Measurements from ENCODE around the gene HDAC9. TPM values are rescaled to one million over a fixed set of nuclear protein-coding genes. Genes with fewer than 3 reads are reported as not detected.
A peak's percentile ranks its signal among the peaks of the same experiment; 100 is the strongest.

The HDAC9 gene
- total RNA-seq, 1 experiment from 2014 or later: 2.5 TPM

DNA sequence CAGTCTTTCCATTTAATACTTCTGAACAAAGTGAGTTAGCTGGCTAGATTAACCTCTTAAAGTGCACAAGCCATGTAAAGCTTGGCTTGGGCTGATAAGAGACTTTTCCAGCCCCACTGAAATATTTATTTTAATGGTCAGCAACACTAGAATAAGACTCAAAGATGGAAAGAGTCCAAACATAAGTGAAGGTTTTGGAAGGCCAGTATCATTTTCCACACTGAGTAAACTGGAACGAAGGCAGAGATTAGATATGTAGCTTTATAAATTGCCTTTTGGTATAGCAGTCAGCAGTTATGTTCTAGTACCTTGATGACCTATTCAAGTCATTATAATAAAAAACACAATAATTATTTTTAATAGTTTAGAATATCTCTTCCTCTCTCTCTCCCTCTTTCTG lies 102.2 kb downstream of the HDAC9 start:
- Histone ChIP-seq H3K4me1 (no peaks in the 10 kb centered on the region), H3K9me3 (replicated peaks) (no peaks in the 10 kb centered on the region), H3K27ac (no peak overlapping the region), H3K4me3 (no peak overlapping the region), H3K27me3 (no peaks in the 10 kb centered on the region), H3K36me3 (no peaks in the 10 kb centered on the region)
- DNase-seq: no peak

DNA sequence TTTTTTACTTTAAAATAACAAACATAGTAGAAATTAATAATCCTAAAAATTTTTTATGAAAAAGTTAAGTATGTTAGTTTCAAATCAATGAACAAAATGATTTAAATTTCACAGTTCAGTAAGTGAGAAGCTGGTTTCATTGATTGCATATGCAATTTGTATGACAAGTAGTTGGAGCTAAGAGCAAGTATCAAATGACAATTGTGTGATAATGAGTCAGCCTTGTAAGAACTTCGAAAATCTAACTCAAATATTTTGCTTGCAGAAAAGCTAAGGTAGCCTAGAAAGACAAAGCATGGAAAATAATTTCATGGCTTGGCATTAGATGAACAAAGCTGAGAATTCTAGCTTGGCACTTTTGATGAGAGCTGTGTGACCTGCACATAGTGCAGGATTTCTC lies 111.5 kb downstream of the HDAC9 start:
- Histone ChIP-seq H3K36me3 (no peaks in the 10 kb centered on the region), H3K4me3 (no peak overlapping the region), H3K27ac (no peak overlapping the region), H3K27me3 (no peaks in the 10 kb centered on the region), H3K9me3 (replicated peaks) (no peaks in the 10 kb centered on the region), H3K4me1 (no peaks in the 10 kb centered on the region)
- no peak for DNase-seq

DNA sequence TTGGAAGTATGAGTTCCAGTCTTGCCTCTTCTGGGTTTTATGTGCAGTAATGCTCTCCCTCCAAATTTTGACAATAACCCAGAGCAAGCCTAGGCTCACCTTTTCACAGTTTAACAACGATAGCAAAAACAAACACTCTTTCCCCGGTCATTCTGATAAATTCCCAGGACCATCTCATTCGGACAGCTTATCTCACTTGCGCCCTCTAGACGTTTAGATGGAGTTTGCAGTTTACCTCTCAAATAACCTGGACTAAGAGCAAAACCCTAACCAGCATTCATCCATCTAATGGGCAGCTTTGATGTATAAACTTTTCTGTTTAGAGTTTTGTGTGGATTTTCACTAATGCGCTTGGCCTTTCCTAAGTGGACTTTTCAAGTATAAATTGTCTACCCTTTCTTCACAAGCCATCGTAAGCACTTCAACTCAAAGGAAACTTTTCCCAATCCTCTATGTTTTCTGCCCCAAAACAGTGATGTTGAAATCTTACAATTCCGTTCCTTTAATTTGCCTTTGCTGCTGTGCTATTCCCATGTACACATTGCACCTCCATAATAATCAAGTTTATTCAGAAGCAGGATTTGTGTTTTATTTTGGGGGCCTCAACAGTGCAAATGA lies 114.9 kb downstream of the HDAC9 start:
- Histone ChIP-seq H3K36me3 (no peaks in the 10 kb centered on the region), H3K9me3 (replicated peaks) (no peaks in the 10 kb centered on the region), H3K4me1 (no peaks in the 10 kb centered on the region), H3K4me3 (no peak overlapping the region), H3K27me3 (no peaks in the 10 kb centered on the region), H3K27ac (no peak overlapping the region)
- peak; percentile 31 to 72 for DNase-seq

DNA sequence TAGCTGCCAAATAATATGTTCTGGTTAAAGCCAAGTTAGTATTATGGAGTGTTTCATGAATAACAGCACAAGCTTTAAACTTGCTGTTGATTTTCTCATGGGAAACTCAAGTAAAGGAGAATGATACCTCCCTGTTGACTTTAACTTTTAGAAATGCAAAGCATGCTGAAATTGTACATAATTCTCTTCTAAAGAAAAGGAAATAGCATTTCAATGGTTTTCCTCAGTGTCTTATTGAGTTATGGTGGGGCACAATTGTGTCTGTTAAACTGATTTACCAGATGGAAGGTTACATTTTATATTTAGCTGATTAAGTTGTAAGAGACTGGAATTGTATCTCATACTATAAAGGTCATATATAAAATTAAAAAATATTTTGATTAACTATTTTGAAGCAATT lies 119.3 kb downstream of the HDAC9 start:
- H3K27ac ChIP-seq: no peak overlapping the region
- DNase-seq: no peak
- H3K27me3 ChIP-seq: no peaks in the 10 kb centered on the region
- no peaks in the 10 kb centered on the region for H3K9me3 ChIP-seq (replicated peaks)
- no peaks in the 10 kb centered on the region for H3K4me1 ChIP-seq
- no peak overlapping the region for H3K4me3 ChIP-seq
- H3K36me3 ChIP-seq: no peaks in the 10 kb centered on the region

DNA sequence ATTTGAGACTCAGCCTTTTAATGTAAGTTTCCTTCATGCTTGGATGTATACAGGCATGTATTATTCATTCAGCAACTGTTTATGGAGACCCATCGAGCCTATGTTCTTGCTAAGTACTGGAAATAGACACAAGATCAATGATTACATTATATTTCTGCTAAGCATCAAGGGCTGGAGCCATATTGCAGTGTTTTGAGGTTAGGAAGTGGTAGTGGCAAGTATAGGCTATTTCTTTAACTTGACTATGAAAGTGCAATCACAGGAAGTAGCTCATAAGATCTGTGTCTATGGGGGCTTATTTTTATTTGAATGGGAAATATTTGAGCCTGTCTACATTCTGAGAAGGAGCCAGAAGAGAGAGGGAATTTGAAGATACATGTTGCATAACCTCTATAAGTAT lies 123.8 kb downstream of the HDAC9 start:
- Histone ChIP-seq H3K27ac (no peak overlapping the region), H3K36me3 (no peaks in the 10 kb centered on the region), H3K4me3 (no peak overlapping the region), H3K9me3 (replicated peaks) (no peaks in the 10 kb centered on the region), H3K27me3 (no peaks in the 10 kb centered on the region), H3K4me1 (no peaks in the 10 kb centered on the region)
- DNase-seq: no peak

DNA sequence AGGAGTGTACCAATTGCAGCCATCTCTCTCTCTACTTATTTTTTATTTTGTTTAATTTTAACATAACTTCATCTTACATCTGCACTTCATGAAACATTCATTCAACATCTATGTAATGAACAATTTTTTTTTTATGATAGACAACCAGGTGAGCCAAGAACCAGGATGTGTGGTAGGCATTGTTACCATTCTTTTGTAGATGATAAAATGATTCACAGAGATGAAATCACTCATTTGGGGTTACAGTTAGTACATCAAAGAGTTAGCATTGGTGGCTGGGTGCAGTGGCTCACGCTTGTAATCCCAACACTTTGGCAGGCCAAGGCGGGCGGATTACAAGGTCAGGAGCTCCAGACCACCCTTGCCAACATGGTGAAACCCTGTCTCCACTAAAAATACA lies 127.8 kb downstream of the HDAC9 start:
- Histone ChIP-seq H3K27ac (no peak overlapping the region), H3K9me3 (replicated peaks) (no peaks in the 10 kb centered on the region), H3K4me3 (no peak overlapping the region), H3K27me3 (no peaks in the 10 kb centered on the region), H3K36me3 (no peaks in the 10 kb centered on the region), H3K4me1 (no peaks in the 10 kb centered on the region)
- no peak for DNase-seq

DNA sequence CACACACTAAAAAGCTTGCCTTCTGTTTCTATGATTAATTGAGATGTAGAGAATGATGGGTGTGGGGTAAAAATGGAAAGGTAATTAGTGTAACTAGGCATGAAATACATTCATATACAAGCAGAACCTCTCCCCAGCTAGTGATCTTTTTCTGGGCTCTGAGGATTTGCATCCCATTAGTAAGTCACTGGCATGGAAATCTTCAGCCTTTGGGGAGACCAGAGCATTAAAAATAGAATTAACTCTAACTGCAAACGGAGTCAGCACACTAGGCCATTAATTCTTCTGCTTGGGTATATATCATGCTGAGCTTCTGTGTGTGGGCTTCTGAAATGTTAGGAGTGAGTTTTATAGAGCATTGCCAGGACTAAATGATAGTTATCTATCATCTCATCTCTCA lies 128.9 kb downstream of the HDAC9 start:
- Histone ChIP-seq H3K4me3 (no peak overlapping the region), H3K27me3 (no peaks in the 10 kb centered on the region), H3K27ac (no peak overlapping the region), H3K4me1 (no peaks in the 10 kb centered on the region), H3K36me3 (no peaks in the 10 kb centered on the region), H3K9me3 (replicated peaks) (no peaks in the 10 kb centered on the region)
- no peak for DNase-seq

DNA sequence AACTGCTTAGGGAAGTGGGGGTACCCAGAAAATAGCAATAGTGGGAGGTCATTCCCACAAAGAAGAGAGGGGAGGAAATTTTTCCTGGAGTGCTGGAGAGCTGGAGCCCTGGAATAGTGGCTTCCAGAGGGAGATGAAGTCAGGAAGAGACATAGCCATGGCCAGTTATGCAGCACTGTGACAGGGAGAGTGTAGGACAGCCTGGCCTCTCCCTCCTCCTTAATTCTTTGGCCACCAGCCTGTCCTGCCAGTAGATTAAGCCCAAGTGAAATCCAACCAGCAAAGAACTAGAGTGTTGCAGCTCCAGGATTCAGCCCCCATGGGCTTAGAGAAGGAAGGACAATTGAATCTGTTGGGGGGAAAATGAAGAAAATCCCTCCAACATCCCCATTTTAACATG lies 130.5 kb downstream of the HDAC9 start:
- no peaks in the 10 kb centered on the region for H3K4me1 ChIP-seq
- no peak overlapping the region for H3K27ac ChIP-seq
- H3K27me3 ChIP-seq: no peaks in the 10 kb centered on the region
- H3K4me3 ChIP-seq: no peak overlapping the region
- H3K9me3 ChIP-seq (replicated peaks): no peaks in the 10 kb centered on the region
- DNase-seq: no peak
- H3K36me3 ChIP-seq: no peaks in the 10 kb centered on the region

DNA sequence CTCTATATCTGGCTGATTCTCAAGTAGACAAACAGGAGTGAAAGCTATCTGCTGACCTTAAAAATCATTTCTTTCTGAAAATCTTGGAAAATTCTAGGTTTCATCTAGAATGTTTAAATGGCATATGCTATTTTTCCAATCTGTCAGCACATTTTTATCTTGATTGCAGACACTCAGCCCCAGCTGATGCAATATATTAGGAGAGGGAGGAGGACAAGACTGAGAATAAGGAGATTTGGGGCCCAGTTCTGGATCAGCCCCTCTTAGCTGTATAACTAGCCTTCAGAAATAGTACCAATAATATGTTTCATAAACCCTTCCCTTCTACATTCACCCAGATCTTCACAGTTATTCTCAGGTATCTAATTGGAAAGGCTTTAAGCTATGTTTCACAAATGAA lies 131.2 kb downstream of the HDAC9 start:
- Histone ChIP-seq H3K4me1 (no peaks in the 10 kb centered on the region), H3K4me3 (no peak overlapping the region), H3K36me3 (no peaks in the 10 kb centered on the region), H3K27ac (no peak overlapping the region), H3K27me3 (no peaks in the 10 kb centered on the region), H3K9me3 (replicated peaks) (no peaks in the 10 kb centered on the region)
- no peak for DNase-seq

DNA sequence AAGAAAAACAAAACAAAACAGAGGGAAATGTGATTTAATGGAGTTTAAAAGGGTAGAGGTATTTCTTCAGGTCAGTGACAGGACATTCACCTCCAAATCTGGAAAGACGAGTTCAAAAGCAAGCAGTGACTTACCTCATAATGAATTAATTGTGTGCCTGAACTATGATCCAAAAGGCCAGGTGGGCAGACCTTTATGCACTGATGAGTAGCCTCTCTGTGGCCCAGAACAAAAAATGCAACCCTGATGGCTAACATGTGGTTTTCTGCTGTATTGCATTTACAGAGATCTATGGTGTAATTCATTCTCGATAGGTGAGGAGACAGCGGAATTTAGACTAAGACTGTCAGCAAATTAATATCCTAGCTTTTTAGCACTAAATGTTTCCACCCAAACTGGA lies 142.0 kb downstream of the HDAC9 start:
- Histone ChIP-seq H3K36me3 (no peaks in the 10 kb centered on the region; the same call in 1 of the 2 replicates), H3K9me3 (replicated peaks) (no peaks in the 10 kb centered on the region), H3K27ac (no peak overlapping the region), H3K27me3 (no peaks in the 10 kb centered on the region), H3K4me1 (no peaks in the 10 kb centered on the region), H3K4me3 (no peak overlapping the region)
- no peak for DNase-seq

DNA sequence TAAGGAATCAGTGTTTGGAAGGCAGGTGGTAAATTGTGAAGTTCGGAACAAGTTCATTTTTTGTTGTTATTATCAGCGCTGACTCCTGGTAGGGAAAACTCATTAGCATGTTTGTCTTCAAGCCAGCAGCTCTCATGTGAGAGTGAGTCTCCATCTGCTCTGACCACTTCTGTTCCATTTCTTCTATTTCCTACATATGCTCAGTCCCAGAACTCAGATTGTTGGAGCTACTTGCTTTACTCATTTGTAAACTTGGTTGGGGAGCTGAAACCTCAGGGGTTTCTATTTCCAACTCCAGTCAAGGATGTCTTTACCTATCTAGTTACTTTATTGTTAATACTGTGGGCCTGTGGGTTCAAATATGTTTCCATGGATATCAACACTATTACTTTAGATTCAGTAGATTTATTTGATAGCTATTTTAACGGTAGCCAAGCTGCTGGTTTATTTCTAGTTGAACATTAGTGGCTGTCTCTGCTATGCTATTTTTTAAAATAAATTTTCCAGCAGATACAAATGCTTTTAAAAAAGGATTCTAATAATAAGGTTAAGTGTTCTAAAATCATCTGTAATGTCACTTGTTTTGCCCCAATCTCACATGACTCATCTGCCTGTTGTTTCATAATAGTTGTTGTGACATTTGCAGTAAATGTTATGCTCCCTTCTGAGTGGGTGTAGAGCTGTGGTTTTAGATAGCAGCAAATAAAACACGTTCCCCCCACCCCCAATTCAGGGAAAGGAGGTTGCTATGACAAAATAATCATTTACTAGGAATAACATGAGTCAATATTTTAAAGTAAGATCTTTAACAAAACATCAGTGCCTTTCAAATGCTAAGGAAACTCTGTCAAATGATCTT lies 143.3 kb downstream of the HDAC9 start:
- H3K36me3 ChIP-seq: no peaks in the 10 kb centered on the region; the same call in 1 of the 2 replicates

DNA sequence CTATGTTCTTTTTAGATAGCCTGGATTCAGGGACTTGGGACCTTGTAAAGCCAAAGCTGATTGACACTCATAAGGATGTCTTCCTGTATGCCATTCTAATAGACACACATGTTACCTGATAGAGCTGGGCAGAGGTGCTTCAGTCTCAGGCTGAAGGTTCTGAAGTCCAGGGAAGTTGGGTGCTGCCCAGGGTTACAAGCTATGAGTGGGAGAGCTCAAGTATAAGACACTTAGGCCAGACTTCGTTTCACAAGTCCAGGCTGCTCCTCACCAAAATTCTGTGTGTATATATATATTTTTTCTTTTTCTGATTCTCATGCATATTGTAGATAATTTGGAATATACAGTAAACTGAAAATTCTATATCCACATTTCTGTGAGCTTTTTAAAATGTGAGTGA lies 144.2 kb downstream of the HDAC9 start:
- no peak overlapping the region for H3K4me3 ChIP-seq
- no peak overlapping the region for H3K27ac ChIP-seq
- H3K4me1 ChIP-seq: no peaks in the 10 kb centered on the region
- H3K9me3 ChIP-seq (replicated peaks): no peaks in the 10 kb centered on the region
- DNase-seq: no peak
- H3K36me3 ChIP-seq: no peaks in the 10 kb centered on the region; the same call in 1 of the 2 replicates
- no peaks in the 10 kb centered on the region for H3K27me3 ChIP-seq

More for the DNA sequence above, 143.3 kb downstream of the HDAC9 start:
- Histone ChIP-seq H3K9me3 (replicated peaks) (no peaks in the 10 kb centered on the region), H3K4me3 (no peak overlapping the region), H3K27me3 (no peaks in the 10 kb centered on the region), H3K4me1 (no peaks in the 10 kb centered on the region), H3K27ac (no peak overlapping the region)
- DNase-seq: no peak

DNA sequence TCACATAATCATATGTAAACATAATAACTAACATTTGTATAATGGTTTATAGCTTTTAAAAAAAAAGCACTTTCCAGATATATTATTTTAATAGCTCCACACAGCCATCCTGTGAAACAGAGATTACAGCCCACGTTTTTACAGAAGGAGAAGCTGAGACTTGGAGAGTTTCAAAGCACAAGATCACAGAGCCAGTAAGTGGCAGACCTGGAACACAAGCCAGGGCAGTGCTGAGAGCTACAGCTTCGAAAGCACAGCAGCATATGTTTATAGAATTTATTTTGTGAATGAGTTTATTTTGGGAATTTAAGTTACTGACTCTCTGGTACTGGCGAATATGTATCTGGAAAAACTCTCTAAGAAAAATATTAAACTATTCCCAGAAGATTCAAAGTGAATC lies 149.4 kb downstream of the HDAC9 start:
- Histone ChIP-seq H3K27ac (no peak overlapping the region), H3K27me3 (no peaks in the 10 kb centered on the region), H3K4me1 (no peaks in the 10 kb centered on the region), H3K4me3 (no peak overlapping the region), H3K36me3 (no peaks in the 10 kb centered on the region), H3K9me3 (replicated peaks) (no peaks in the 10 kb centered on the region)
- DNase-seq: no peak

DNA sequence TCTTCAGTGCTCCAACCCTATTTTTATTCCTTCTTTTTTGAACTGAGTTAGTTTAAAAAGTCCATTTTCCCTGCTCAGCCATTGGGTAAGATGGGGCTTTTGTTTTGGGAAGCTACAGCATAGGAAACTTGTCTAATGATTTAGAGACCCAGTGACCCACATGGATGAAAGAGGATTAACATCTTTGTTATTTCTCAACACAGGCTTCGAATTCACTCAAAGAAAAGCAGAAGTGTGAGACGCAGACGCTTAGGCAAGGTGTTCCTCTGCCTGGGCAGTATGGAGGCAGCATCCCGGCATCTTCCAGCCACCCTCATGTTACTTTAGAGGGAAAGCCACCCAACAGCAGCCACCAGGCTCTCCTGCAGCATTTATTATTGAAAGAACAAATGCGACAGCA lies 152.0 kb downstream of the HDAC9 start:
- Histone ChIP-seq H3K4me1 (no peaks in the 10 kb centered on the region), H3K4me3 (no peak overlapping the region), H3K27ac (no peak overlapping the region), H3K36me3 (no peaks in the 10 kb centered on the region), H3K9me3 (replicated peaks) (no peaks in the 10 kb centered on the region), H3K27me3 (no peaks in the 10 kb centered on the region)
- no peak for DNase-seq

DNA sequence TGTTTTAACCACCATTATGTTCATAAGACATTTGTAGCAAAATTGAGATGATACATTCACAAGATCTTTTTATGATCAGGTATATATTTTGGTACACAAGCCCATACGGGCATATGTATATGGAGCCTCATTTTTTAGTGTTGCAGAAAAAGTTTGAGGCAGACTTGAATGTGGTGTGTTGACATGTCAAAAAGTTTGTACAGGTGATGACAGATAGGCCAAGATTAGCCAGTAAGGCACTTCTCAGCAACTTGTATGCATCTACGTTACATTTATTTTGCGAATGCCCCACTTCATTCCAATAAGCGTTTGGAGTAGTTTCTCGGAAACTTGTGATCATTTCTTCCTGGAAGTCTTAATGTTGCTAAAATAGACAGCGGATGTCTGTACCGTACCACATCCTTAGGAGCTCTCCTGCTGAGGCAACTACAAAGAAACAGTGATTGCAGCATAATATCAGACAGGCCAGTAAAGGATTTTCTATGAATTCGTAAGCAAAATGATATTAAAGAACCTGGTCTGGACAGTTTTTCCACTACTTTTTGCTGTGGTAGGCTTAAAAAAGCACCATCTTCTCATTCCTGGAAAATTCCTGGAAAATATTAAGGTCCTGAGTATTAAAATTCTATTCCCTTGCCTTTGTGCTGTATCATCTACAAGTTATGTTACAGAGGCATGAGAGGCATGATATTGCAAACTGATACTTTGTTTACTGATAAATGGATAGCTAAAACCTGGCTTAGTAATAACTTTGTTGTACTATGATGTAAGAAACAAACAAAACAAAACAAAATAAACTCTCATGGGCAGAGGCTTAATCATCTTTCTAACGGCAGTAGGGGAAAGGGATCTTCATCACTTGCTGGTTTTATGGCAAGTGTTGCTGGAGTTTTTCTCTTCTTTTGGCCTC lies 153.6 kb downstream of the HDAC9 start:
- H3K4me3 ChIP-seq: no peak overlapping the region
- H3K36me3 ChIP-seq: no peaks in the 10 kb centered on the region
- H3K27ac ChIP-seq: no peak overlapping the region
- no peaks in the 10 kb centered on the region for H3K4me1 ChIP-seq
- no peak for DNase-seq
- H3K9me3 ChIP-seq (replicated peaks): no peaks in the 10 kb centered on the region
- H3K27me3 ChIP-seq: no peaks in the 10 kb centered on the region

Data from SJCRH30 (cell line).